Hepatocyte (in vitro differentiated cells): ENCODE results near the gene PRSS33. TPM values are rescaled to one million over a fixed set of nuclear protein-coding genes. Genes with fewer than 3 reads are reported as not detected.

Experiments used
- DNase-seq: peaks from one replicate; pipeline ENCODE4 v3.0.0-alpha.2; 2016; ENCODE audit warnings: low spot score
- H2AFZ ChIP-seq: fragments of 200-600 bp; sonication (generic); 2 replicates; pipeline ENCODE4 v1.6.0; 2016; ENCODE audit warnings: antibody characterized with exemption, mild to moderate bottlenecking
- H3K27ac ChIP-seq: fragments of 200-600 bp; sonication (generic); 2 replicates; pipeline ENCODE4 v1.5.1; 2016; ENCODE audit warnings: mild to moderate bottlenecking
- H3K27me3 ChIP-seq: fragments of 200-600 bp; sonication (generic); 2 replicates; pipeline ENCODE4 v1.6.1; 2016
- H3K36me3 ChIP-seq: fragments of 200-600 bp; sonication (generic); replicated peaks from 2 replicates; pipeline ENCODE4 v1.5.1; 2016; ENCODE audit warnings: low read depth; ENCODE audit not compliant: insufficient read depth
- H3K4me1 ChIP-seq: fragments of 200-600 bp; sonication (generic); 2 replicates; pipeline ENCODE4 v1.5.1; 2016; ENCODE audit warnings: mild to moderate bottlenecking, moderate library complexity; ENCODE audit not compliant: insufficient read depth
- H3K4me2 ChIP-seq: fragments of 200-600 bp; sonication (generic); 2 replicates; pipeline ENCODE4 v1.6.0; 2016
- H3K4me3 ChIP-seq: fragments of 200-600 bp; sonication (generic); 2 replicates; pipeline ENCODE4 v1.5.1; 2016; ENCODE audit warnings: mild to moderate bottlenecking
- H3K79me2 ChIP-seq: fragments of 200-600 bp; sonication (generic); 2 replicates; pipeline ENCODE4 v1.6.0; 2017; ENCODE audit warnings: mild to moderate bottlenecking
- H3K9me2 ChIP-seq: fragments of 200-600 bp; sonication (generic); replicated peaks from 2 replicates; pipeline ENCODE4 v1.6.0; 2017; ENCODE audit warnings: mild to moderate bottlenecking; ENCODE audit not compliant: insufficient read depth
- H3K9me3 ChIP-seq: fragments of 200-600 bp; sonication (generic); 2 replicates; pipeline ENCODE4 v1.5.1; 2016; ENCODE audit warnings: low read depth, mild to moderate bottlenecking
- H4K20me1 ChIP-seq: fragments of 200-600 bp; sonication (generic); 2 replicates; pipeline ENCODE4 v1.6.0; 2016; ENCODE audit warnings: mild to moderate bottlenecking; ENCODE audit not compliant: insufficient read depth, poor library complexity, severe bottlenecking
- EZH2 ChIP-seq: fragments of 200-600 bp; sonication (generic); IDR thresholded peaks from 2 replicates; pipeline ENCODE4 v1.6.1; 2016; ENCODE audit warnings: antibody characterized with exemption, mild to moderate bottlenecking, borderline replicate concordance
- EZH2phosphoT487 ChIP-seq: fragments of 200-600 bp; sonication (generic); IDR thresholded peaks from one replicate; pipeline ENCODE4 v1.6.1; 2018; ENCODE audit warnings: antibody characterized with exemption, mild to moderate bottlenecking, low read depth, moderate library complexity; ENCODE audit not compliant: unreplicated experiment, severe bottlenecking
- WGBS: methylation state at CpG from one replicate; pipeline ENCODE4 v1.1.6; 2016; ENCODE audit warnings: low lambda C conversion rate; ENCODE audit errors: missing lambda C conversion rate; 5-methylcytosine and 5-hydroxymethylcytosine counted together
- polyA plus RNA-seq: library from polyadenylated mRNA; unstranded; fragments of >200 nt; fragmentation: Nextera tagmentation; extraction: Ambion mirVana; gene quantifications from 2 replicates; pipeline ENCODE4 v1.2.1, GENCODE V29; 2016
- total RNA-seq: library from RNA; depleted of rRNA; stranded (reverse); fragments of >200 nt; gene quantifications from 2 replicates; pipeline ENCODE4 v1.2.3, GENCODE V29; 2014
- TF ChIP-seq, protein P1 (sequence below): fragments of 200-600 bp; sonication (generic); IDR thresholded peaks from 2 replicates; pipeline ENCODE4 v1.5.1; 2016; ENCODE audit warnings: antibody characterized with exemption, mild to moderate bottlenecking; ENCODE audit not compliant: poor library complexity

PRSS33 gene
- total and polyA plus RNA-seq, 2 experiments from 2014 or later = not detected

DNA sequence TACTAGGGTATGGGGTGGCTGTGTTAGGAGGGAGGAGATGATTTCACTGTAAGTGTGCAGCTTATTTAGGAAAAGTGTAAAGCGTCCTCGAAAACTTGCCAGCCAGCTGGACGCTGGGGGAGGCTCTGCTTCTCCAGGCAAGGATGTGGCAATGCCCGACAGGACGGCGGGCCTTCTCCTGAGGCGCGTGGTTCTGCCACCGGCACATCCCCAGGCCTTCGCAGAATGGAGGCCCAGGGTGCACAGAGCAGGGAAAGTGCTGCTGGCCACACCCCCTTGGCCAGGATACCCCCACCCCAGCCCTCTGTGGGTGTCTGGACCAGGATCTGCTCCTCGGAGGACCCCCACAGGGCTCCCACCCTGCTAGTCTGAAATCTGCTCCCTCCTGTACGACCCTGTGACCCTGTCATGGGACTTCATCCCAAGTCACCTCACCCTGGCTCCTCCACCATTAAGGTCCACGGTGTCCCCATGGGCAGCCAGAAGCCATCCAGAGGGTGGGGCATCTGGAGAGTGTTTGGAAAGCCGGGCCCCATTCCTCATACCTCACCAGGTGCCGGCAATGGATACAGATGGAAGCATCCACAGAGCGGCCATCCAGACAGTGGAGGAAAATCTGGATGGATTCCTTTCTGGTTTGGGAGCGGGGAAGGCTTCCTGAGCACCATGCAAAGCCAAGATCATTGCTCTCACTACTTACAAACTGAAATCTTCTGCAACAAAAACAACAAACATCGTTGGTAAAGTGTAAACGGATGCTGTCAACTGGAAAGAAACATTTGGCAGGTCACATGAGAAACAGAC, 44.2 kb downstream of the PRSS33 start:
- Histone ChIP-seq H3K27ac (no peak overlapping the region), H3K4me1 (peaks cover 6% of the 10 kb centered on the region), H4K20me1 (no peaks in the 10 kb centered on the region), H3K27me3 (no peaks in the 10 kb centered on the region), H3K4me3 (no peak overlapping the region), H3K79me2 (no peaks in the 10 kb centered on the region), H3K9me2 (no peaks in the 10 kb centered on the region), H3K9me3 (no peaks in the 10 kb centered on the region), H2AFZ (no peak overlapping the region), H3K36me3 (no peaks in the 10 kb centered on the region), H3K4me2 (no peak overlapping the region)
- TF ChIP-seq, protein P1, sequence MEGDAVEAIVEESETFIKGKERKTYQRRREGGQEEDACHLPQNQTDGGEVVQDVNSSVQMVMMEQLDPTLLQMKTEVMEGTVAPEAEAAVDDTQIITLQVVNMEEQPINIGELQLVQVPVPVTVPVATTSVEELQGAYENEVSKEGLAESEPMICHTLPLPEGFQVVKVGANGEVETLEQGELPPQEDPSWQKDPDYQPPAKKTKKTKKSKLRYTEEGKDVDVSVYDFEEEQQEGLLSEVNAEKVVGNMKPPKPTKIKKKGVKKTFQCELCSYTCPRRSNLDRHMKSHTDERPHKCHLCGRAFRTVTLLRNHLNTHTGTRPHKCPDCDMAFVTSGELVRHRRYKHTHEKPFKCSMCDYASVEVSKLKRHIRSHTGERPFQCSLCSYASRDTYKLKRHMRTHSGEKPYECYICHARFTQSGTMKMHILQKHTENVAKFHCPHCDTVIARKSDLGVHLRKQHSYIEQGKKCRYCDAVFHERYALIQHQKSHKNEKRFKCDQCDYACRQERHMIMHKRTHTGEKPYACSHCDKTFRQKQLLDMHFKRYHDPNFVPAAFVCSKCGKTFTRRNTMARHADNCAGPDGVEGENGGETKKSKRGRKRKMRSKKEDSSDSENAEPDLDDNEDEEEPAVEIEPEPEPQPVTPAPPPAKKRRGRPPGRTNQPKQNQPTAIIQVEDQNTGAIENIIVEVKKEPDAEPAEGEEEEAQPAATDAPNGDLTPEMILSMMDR = no peak
- no peak for TF ChIP-seq EZH2phosphoT487
- no peak for TF ChIP-seq EZH2
- DNase-seq = no peak
- 94% methylated on average over 19 of the region's 19 CpGs for WGBS

DNA sequence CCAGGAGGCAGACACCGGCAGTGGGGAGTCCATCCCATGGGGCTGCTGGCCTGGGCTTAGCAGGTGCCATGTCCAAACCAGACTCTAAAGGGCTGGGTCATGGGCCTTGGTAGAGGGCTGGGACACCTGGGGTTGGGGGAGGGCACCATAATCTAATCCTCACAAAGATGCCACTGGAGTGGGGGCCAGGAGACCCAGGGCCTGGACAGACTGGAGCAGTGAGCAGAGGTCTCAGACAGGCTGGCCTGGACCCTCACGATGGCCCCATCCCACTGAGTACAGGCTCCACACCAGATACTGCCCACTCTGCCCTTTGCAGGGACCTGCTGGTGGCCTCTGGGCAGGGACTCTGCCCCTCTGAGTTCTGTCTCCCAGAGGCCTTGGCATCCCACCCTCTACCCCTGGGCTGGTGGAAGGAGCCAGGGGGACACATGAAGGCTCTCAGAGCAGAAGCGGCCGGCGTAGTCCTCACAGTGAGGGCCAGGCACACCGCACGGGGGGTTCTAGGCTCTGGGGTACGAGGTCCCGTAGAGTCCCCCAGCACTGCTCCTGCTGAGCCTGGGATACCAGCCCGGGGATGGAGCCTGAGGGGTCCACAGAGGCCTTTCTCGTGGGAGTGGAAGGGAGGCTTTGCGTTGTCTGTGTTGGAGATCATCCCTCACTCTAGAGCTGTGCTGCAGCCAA, 44.9 kb downstream of the PRSS33 start:
- H3K36me3 ChIP-seq = no peaks in the 10 kb centered on the region
- no peak overlapping the region for H2AFZ ChIP-seq
- DNase-seq = no peak
- no peak overlapping the region for H3K27ac ChIP-seq
- no peak for TF ChIP-seq EZH2
- no peak overlapping the region for H3K4me2 ChIP-seq
- H3K4me1 ChIP-seq = peaks cover 6% of the 10 kb centered on the region
- no peaks in the 10 kb centered on the region for H3K79me2 ChIP-seq
- H3K4me3 ChIP-seq = no peak overlapping the region
- no peaks in the 10 kb centered on the region for H3K9me2 ChIP-seq
- 97% methylated on average over 12 of the region's 12 CpGs for WGBS
- no peaks in the 10 kb centered on the region for H3K27me3 ChIP-seq
- H3K9me3 ChIP-seq = no peaks in the 10 kb centered on the region
- no peaks in the 10 kb centered on the region for H4K20me1 ChIP-seq

DNA sequence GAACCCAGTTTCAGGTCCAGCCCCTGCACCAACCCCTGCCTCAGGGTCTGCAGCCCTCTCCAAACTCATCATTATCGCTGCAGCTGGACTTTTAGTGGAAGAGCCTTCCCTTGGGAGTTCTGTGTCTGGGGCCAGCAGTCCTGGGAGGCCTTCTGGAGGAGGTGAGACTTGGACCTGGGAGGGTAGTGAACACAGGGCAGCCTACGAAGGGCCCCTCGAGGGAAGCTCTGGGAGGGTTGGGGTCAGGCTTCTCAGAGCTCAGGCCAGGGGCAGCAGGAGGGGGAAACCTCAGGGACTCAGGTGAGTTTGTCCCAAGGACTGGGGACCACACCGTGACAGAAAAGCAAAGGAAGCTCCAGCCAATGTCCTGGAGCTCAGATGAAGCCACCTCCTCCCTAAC, 46.2 kb downstream of the PRSS33 start:
- Histone ChIP-seq H3K79me2 (no peaks in the 10 kb centered on the region), H2AFZ (no peak overlapping the region), H3K9me3 (no peaks in the 10 kb centered on the region), H3K9me2 (no peaks in the 10 kb centered on the region), H4K20me1 (no peaks in the 10 kb centered on the region), H3K4me2 (no peak overlapping the region), H3K27me3 (no peaks in the 10 kb centered on the region), H3K36me3 (no peaks in the 10 kb centered on the region), H3K4me3 (no peak overlapping the region), H3K4me1 (peaks cover 6% of the 10 kb centered on the region), H3K27ac (no peak overlapping the region)
- TF ChIP-seq EZH2 (no peak), EZH2phosphoT487 (no peak)
- TF ChIP-seq, protein P1 = no peak
- WGBS = 92% methylated on average over 4 of the region's 4 CpGs
- no peak for DNase-seq

DNA sequence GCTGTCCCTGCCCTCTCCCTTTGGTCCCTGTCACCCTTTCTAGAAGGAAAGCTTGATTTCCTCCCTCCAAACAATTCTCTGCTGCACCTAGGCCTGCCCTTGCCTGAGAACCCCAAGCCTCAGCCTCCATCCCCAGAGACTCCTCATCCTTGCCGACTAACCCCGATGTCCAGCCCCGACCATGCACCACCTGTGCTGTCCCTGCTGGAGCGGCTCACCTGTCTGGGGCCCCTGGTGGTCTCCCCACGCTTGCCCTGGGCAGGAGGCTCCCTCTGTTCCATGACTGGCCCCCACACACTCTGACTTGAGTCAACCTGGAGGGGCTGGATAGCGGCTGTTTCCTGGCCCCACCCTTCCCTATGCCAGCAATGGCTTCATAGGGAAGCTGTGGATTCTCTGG, 46.9 kb downstream of the PRSS33 start:
- no peaks in the 10 kb centered on the region for H3K36me3 ChIP-seq
- no peak overlapping the region for H3K4me3 ChIP-seq
- no peak overlapping the region for H3K4me2 ChIP-seq
- no peaks in the 10 kb centered on the region for H3K27me3 ChIP-seq
- H3K4me1 ChIP-seq = peaks cover 6% of the 10 kb centered on the region
- H3K9me3 ChIP-seq = no peaks in the 10 kb centered on the region
- no peak for DNase-seq
- TF ChIP-seq EZH2phosphoT487 (no peak), EZH2 (no peak)
- TF ChIP-seq, protein P1 = no peak
- no peaks in the 10 kb centered on the region for H3K9me2 ChIP-seq
- WGBS = 97% methylated on average over 6 of the region's 6 CpGs
- no peaks in the 10 kb centered on the region for H4K20me1 ChIP-seq
- no peak overlapping the region for H3K27ac ChIP-seq
- H2AFZ ChIP-seq = no peak overlapping the region
- H3K79me2 ChIP-seq = no peaks in the 10 kb centered on the region
